Mesothelial cell of epicardium (in vitro differentiated cells): ENCODE data around the gene FAM78B. TPM values are rescaled to one million over a fixed set of nuclear protein-coding genes. Genes with fewer than 3 reads are reported as not detected.

Experiments used
- DNase-seq, 2 experiments: peaks; one replicate each; pipeline ENCODE4 v3.0.0; 2021; ENCODE audit warnings: low spot score in 2 of 2; ENCODE audit not compliant: unreplicated experiment in 2 of 2
- H3K27ac Mint-ChIP-seq: 2 replicates; pipeline ENCODE4 v1.8.0; 2021; ENCODE audit warnings: mixed read lengths
- H3K27me3 Mint-ChIP-seq: 2 replicates; pipeline ENCODE4 v1.8.0; 2021; ENCODE audit warnings: low read depth, mixed read lengths
- H3K36me3 Mint-ChIP-seq: 2 replicates; pipeline ENCODE4 v1.8.0; 2021; ENCODE audit warnings: mixed read lengths
- H3K4me1 Mint-ChIP-seq: 2 replicates; pipeline ENCODE4 v1.8.0; 2021; ENCODE audit warnings: mixed read lengths
- H3K4me3 Mint-ChIP-seq: 2 replicates; pipeline ENCODE4 v1.8.0; 2021; ENCODE audit warnings: mild to moderate bottlenecking, moderate library complexity, mixed read lengths
- H3K9me3 Mint-ChIP-seq: 2 replicates; pipeline ENCODE4 v1.8.0; 2021; ENCODE audit warnings: mixed read lengths
- CTCF ChIP-seq: fragments of 200-600 bp; sonication (generic); IDR thresholded peaks from one replicate; pipeline ENCODE4 v1.5.0; 2021; ENCODE audit warnings: antibody characterized with exemption; ENCODE audit not compliant: unreplicated experiment
- total RNA-seq: library from RNA; stranded (reverse); gene quantifications from 3 replicates; pipeline ENCODE4 v1.2.1, GENCODE V29; 2021

FAM78B gene
- total RNA-seq, 1 donor from 2014 or later = 0.16 TPM

GRCh38 chr1:166062421-166063070 is 104.3 kb downstream of the FAM78B start:
- H3K9me3 Mint-ChIP-seq = no peaks in the 10 kb centered on the region
- no peak overlapping the region for H3K4me3 Mint-ChIP-seq
- H3K4me1 Mint-ChIP-seq = no peaks in the 10 kb centered on the region
- peaks cover 25% of the 10 kb centered on the region for H3K27me3 Mint-ChIP-seq
- no peak for TF ChIP-seq CTCF
- no peak for DNase-seq
- no peaks in the 10 kb centered on the region for H3K36me3 Mint-ChIP-seq
- H3K27ac Mint-ChIP-seq = no peak overlapping the region

GRCh38 chr1:166057650-166058049 is 109.2 kb downstream of the FAM78B start:
- H3K9me3 Mint-ChIP-seq = no peaks in the 10 kb centered on the region
- no peaks in the 10 kb centered on the region for H3K36me3 Mint-ChIP-seq
- H3K4me1 Mint-ChIP-seq = no peaks in the 10 kb centered on the region
- no peak for DNase-seq
- H3K27me3 Mint-ChIP-seq = peaks cover 44% of the 10 kb centered on the region
- H3K27ac Mint-ChIP-seq = no peak overlapping the region
- no peak for TF ChIP-seq CTCF
- no peak overlapping the region for H3K4me3 Mint-ChIP-seq

- H3K27ac Mint-ChIP-seq = no peak overlapping the region
- H3K9me3 Mint-ChIP-seq = no peaks in the 10 kb centered on the region
- H3K27me3 Mint-ChIP-seq = peaks cover 46% of the 10 kb centered on the region
Measured at GRCh38 chr1:166053395-166053794, 113.4 kb downstream of the FAM78B start.

GRCh38 chr1:166040202-166040997 is 126.4 kb downstream of the FAM78B start:
- DNase-seq = no peak

More at GRCh38 chr1:166053395-166053794, 113.4 kb downstream of the FAM78B start:
- no peak for DNase-seq
- H3K4me3 Mint-ChIP-seq = no peak overlapping the region
- TF ChIP-seq CTCF = no peak
- H3K36me3 Mint-ChIP-seq = no peaks in the 10 kb centered on the region
- no peaks in the 10 kb centered on the region for H3K4me1 Mint-ChIP-seq

GRCh38 chr1:166039436-166040201 is 127.2 kb downstream of the FAM78B start:
- peaks cover 33% of the 10 kb centered on the region for H3K27me3 Mint-ChIP-seq
- H3K4me3 Mint-ChIP-seq = no peak overlapping the region
- no peaks in the 10 kb centered on the region for H3K36me3 Mint-ChIP-seq
- DNase-seq = no peak
- no peaks in the 10 kb centered on the region for H3K9me3 Mint-ChIP-seq
- H3K4me1 Mint-ChIP-seq = no peaks in the 10 kb centered on the region
- H3K27ac Mint-ChIP-seq = no peak overlapping the region
- TF ChIP-seq CTCF = no peak

More at GRCh38 chr1:166040202-166040997, 126.4 kb downstream of the FAM78B start:
- Mint-ChIP-seq H3K27ac (no peak overlapping the region), H3K9me3 (no peaks in the 10 kb centered on the region), H3K4me1 (no peaks in the 10 kb centered on the region), H3K36me3 (no peaks in the 10 kb centered on the region), H3K4me3 (no peak overlapping the region), H3K27me3 (peaks cover 32% of the 10 kb centered on the region)
- TF ChIP-seq CTCF = no peak
